ENCODE measurements around the gene GPA33. TPM values are rescaled to one million over a fixed set of nuclear protein-coding genes. Genes with fewer than 3 reads are reported as not detected.

Gene GPA33
- total and polyA plus RNA-seq, 9 of the 15 experiments (the other 6 are each of a cell fraction or from before 2014, with no cell fraction given): 0.13 TPM; not detected in 8

DNA sequence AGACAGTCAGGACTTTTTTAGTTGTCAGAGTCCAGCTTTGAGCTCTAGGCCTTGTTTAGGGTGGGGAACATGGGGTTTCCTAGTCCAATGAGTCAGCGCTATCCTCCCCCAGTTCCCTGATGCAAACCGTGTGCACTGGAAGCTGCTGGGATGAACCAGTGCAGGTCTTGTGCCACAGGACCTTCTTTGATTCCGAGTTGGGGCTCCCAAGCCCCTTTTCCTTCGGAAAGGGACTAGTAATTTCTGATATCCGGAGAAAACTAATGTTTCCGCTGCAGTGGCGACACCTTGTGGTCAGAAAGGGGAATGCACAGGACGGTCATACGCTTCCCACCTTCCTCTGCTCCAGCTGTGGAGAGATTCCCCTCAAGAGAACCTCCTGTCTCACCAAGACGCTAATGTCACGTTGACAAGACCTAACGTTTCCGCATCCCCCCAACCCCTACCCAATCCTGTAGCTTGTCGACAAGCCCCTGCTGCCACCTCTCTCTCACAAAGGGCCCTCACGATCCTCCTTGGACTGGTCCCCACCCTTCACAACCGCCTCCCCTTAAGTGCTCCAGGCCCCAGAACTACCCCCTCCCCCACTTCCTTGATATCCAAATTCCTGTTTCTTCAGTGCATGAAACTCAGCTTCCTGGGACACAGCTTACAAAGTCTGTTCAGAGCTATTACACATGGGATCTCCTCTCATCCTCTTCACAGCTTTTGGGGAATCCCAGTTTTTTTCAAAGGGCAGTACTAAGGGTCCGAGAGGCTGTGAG lies 30.9 kb downstream of the GPA33 start (continued):
- TF ChIP-seq PRDM10 (IDR thresholded peaks at IDR 0.05; ENCODE audit: partially characterized antibody) (no peak), ZBED1 (IDR thresholded peaks at IDR 0.05) (no peak), ZFP36 (IDR thresholded peaks at IDR 0.05; ENCODE audit: low read depth, low read length, partially characterized antibody) (no peak), RAD21 (CRISPR knock-in tag; conservative IDR thresholded peaks at IDR 0.05 in 1 of 2, IDR thresholded peaks at IDR 0.05 in 1 of 2) (peak; percentile 87 to 95), MCM3 (IDR thresholded peaks at IDR 0.05) (no peak), OTX1 (CRISPR knock-in tag; IDR thresholded peaks at IDR 0.05) (peak; percentile 68; the same call in 1 of the 2 replicates), ZNF121 (CRISPR knock-in tag; conservative IDR thresholded peaks at IDR 0.05) (no peak), ARID2 (IDR thresholded peaks at IDR 0.05) (no peak), TAF7 (tag; IDR thresholded peaks at IDR 0.05) (no peak), POLR2AphosphoS2 (IDR thresholded peaks at IDR 0.05; ENCODE audit: low read length) (no peak), RB1 (IDR thresholded peaks at IDR 0.05; ENCODE audit: low read depth) (0 out of 2 replicates have a peak, but pooled peaks have one; percentile 53), PPARD (CRISPR knock-in tag; IDR thresholded peaks at IDR 0.05) (no peak), PRPF4 (IDR thresholded peaks at IDR 0.05; ENCODE audit: insufficient read depth, low read depth, low read length, poor library complexity, severe bottlenecking) (no peak), YBX1 (IDR thresholded peaks at IDR 0.05) (no peak), SMARCA5 (IDR thresholded peaks at IDR 0.05) (no peak), MAFG (tag; conservative IDR thresholded peaks at IDR 0.05) (peak; percentile 79), ELK3 (CRISPR knock-in tag; IDR thresholded peaks at IDR 0.05) (no peak), RCOR1 (IDR thresholded peaks at IDR 0.05; ENCODE audit: borderline replicate concordance in 1 of 2, low read depth in 2 of 2, low read length in 2 of 2) (peak in 1 of 2 experiments; percentile 39; a peak in 1 of 4 replicates), TAL1 (IDR thresholded peaks at IDR 0.05) (no peak), STAG1 (CRISPR knock-in tag; IDR thresholded peaks at IDR 0.05; ENCODE audit: borderline replicate concordance) (peak; percentile 86; the same call in 1 of the 2 replicates), NR3C1 (CRISPR knock-in tag; IDR thresholded peaks at IDR 0.05) (no peak), FOXJ3 (CRISPR knock-in tag; IDR thresholded peaks at IDR 0.05) (no peak), NCOA4 (IDR thresholded peaks at IDR 0.05; ENCODE audit: partially characterized antibody) (no peak)
- TF ChIP-seq, protein P1, sequence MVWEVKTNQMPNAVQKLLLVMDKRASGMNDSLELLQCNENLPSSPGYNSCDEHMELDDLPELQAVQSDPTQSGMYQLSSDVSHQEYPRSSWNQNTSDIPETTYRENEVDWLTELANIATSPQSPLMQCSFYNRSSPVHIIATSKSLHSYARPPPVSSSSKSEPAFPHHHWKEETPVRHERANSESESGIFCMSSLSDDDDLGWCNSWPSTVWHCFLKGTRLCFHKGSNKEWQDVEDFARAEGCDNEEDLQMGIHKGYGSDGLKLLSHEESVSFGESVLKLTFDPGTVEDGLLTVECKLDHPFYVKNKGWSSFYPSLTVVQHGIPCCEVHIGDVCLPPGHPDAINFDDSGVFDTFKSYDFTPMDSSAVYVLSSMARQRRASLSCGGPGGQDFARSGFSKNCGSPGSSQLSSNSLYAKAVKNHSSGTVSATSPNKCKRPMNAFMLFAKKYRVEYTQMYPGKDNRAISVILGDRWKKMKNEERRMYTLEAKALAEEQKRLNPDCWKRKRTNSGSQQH (CRISPR knock-in tag; IDR thresholded peaks at IDR 0.05): 0 out of 2 replicates have a peak, but pooled peaks have one; percentile 6
